ENCODE measurements around the gene C8B.

- TF ChIP-seq CREB1 (CRISPR knock-in tag; IDR thresholded peaks at IDR 0.05; ENCODE audit: low read depth), result no peak
- TF ChIP-seq, protein P1, sequence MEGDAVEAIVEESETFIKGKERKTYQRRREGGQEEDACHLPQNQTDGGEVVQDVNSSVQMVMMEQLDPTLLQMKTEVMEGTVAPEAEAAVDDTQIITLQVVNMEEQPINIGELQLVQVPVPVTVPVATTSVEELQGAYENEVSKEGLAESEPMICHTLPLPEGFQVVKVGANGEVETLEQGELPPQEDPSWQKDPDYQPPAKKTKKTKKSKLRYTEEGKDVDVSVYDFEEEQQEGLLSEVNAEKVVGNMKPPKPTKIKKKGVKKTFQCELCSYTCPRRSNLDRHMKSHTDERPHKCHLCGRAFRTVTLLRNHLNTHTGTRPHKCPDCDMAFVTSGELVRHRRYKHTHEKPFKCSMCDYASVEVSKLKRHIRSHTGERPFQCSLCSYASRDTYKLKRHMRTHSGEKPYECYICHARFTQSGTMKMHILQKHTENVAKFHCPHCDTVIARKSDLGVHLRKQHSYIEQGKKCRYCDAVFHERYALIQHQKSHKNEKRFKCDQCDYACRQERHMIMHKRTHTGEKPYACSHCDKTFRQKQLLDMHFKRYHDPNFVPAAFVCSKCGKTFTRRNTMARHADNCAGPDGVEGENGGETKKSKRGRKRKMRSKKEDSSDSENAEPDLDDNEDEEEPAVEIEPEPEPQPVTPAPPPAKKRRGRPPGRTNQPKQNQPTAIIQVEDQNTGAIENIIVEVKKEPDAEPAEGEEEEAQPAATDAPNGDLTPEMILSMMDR (conservative IDR thresholded peaks at IDR 0.05; ENCODE audit: low read depth in 2 of 2), result no peak
- TF ChIP-seq, protein P2, sequence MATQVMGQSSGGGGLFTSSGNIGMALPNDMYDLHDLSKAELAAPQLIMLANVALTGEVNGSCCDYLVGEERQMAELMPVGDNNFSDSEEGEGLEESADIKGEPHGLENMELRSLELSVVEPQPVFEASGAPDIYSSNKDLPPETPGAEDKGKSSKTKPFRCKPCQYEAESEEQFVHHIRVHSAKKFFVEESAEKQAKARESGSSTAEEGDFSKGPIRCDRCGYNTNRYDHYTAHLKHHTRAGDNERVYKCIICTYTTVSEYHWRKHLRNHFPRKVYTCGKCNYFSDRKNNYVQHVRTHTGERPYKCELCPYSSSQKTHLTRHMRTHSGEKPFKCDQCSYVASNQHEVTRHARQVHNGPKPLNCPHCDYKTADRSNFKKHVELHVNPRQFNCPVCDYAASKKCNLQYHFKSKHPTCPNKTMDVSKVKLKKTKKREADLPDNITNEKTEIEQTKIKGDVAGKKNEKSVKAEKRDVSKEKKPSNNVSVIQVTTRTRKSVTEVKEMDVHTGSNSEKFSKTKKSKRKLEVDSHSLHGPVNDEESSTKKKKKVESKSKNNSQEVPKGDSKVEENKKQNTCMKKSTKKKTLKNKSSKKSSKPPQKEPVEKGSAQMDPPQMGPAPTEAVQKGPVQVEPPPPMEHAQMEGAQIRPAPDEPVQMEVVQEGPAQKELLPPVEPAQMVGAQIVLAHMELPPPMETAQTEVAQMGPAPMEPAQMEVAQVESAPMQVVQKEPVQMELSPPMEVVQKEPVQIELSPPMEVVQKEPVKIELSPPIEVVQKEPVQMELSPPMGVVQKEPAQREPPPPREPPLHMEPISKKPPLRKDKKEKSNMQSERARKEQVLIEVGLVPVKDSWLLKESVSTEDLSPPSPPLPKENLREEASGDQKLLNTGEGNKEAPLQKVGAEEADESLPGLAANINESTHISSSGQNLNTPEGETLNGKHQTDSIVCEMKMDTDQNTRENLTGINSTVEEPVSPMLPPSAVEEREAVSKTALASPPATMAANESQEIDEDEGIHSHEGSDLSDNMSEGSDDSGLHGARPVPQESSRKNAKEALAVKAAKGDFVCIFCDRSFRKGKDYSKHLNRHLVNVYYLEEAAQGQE (IDR thresholded peaks at IDR 0.05; ENCODE audit: unreplicated experiment), result no peak
- no peak for TF ChIP-seq POLR2AphosphoS5 (IDR thresholded peaks at IDR 0.05; ENCODE audit: low read depth)
- TF ChIP-seq EZH2 (IDR thresholded peaks at IDR 0.05; ENCODE audit: low read depth, unreplicated experiment), result no peak
- no peak for TF ChIP-seq STAT1 (IDR thresholded peaks at IDR 0.05; ENCODE audit: unreplicated experiment)
Observed at GRCh38 chr1:56931686-56932085, 34.1 kb downstream of the C8B start.

Data from GM23338 (cell line).